Hypothalamus (tissue), 51 donors: Measurements from ENCODE around the gene SERPINE1.
"Not testable (repeated sequence)": the region's sequence is repeated elsewhere in the genome, so short reads cannot be mapped to it uniquely, and the experiment has no call there.

Source experiments
- DNase-seq, 51 donors: peaks; one replicate each; lab custom pipeline; 2025; lab: John Stamatoyannopoulos, UW

Gene SERPINE1

GRCh38 chr7:101100858-101101847 lies 25.8 kb upstream of the SERPINE1 start:
- no peak for DNase-seq

- DNase-seq: no peak
These were observed 24.9 kb upstream of the SERPINE1 start for GRCh38 chr7:101102026-101102425.

GRCh38 chr7:101103701-101104100 lies 23.2 kb upstream of the SERPINE1 start:
- not testable (repeated sequence) for DNase-seq

GRCh38 chr7:101104193-101104713 lies 22.7 kb upstream of the SERPINE1 start:
- peak in 1 of 51 donors; percentile 4 for DNase-seq

GRCh38 chr7:101104799-101105198 lies 22.1 kb upstream of the SERPINE1 start:
- DNase-seq: no peak

- not testable (repeated sequence) for DNase-seq
These were observed 21.7 kb upstream of the SERPINE1 start for GRCh38 chr7:101105248-101105647.

GRCh38 chr7:101106386-101106785 lies 20.5 kb upstream of the SERPINE1 start:
- no peak for DNase-seq

GRCh38 chr7:101108330-101108857 lies 18.5 kb upstream of the SERPINE1 start:
- peak in 10 of 51 donors; percentile 6 to 33 (median 10) for DNase-seq

GRCh38 chr7:101108961-101109360 lies 17.9 kb upstream of the SERPINE1 start:
- no peak for DNase-seq

- DNase-seq: no peak
These were observed 17.5 kb upstream of the SERPINE1 start for GRCh38 chr7:101109368-101109767.

- DNase-seq: no peak
These were observed 15.6 kb upstream of the SERPINE1 start for GRCh38 chr7:101111261-101111660.

GRCh38 chr7:101112233-101112632 lies 14.7 kb upstream of the SERPINE1 start:
- DNase-seq: peak in 7 of 51 donors; percentile 5 to 11 (median 9)

- not testable (repeated sequence) for DNase-seq
These were observed 13.8 kb upstream of the SERPINE1 start for GRCh38 chr7:101113140-101113539.

- DNase-seq: no peak
These were observed 13.1 kb upstream of the SERPINE1 start for GRCh38 chr7:101113836-101114235.

GRCh38 chr7:101114492-101114891 lies 12.4 kb upstream of the SERPINE1 start:
- no peak for DNase-seq

GRCh38 chr7:101115215-101115614 lies 11.7 kb upstream of the SERPINE1 start:
- no peak for DNase-seq

GRCh38 chr7:101116898-101117297 lies 10.0 kb upstream of the SERPINE1 start:
- DNase-seq: no peak

GRCh38 chr7:101118856-101119255 lies 8.0 kb upstream of the SERPINE1 start:
- no peak for DNase-seq

- DNase-seq: peak in 1 of 51 donors; percentile 11
These were observed 7.0 kb upstream of the SERPINE1 start for GRCh38 chr7:101119876-101120275.

GRCh38 chr7:101120315-101120714 lies 6.6 kb upstream of the SERPINE1 start:
- DNase-seq: no peak

- DNase-seq: not testable (repeated sequence)
These were observed 5.3 kb upstream of the SERPINE1 start for GRCh38 chr7:101121631-101121990.
